Panc1 (cell line): ENCODE data around the gene C13orf42. TPM values are rescaled to one million over a fixed set of nuclear protein-coding genes. Genes with fewer than 3 reads are reported as not detected.

ENCODE experiments used
- ATAC-seq: fragments of 200-7000 bp; cut with Tn5 transposase; 2 replicates; pipeline ENCODE4 v1.9.1; 2020; ENCODE audit warnings: mild to moderate bottlenecking, moderate library complexity
- BruUV-seq: library from RNA; stranded (reverse); fragments of 400-500 nt; replicated peaks from 2 replicates; lab custom pipeline; 2021; lab: Mats Ljungman, UMichigan
- CTCF ChIA-PET: fragments of 300-600 bp; sonication (Branson Sonifier 250); formaldehyde crosslinking; loops from one replicate; lab custom pipeline; 2022; ENCODE audit warnings: antibody characterized with exemption; lab: Charles Lee
- POLR2A ChIA-PET: fragments of 300-600 bp; sonication (Branson Sonifier 250); formaldehyde crosslinking; loops from one replicate; lab custom pipeline; 2022; ENCODE audit warnings: antibody characterized with exemption; lab: Charles Lee
- DNase-seq: peaks from one replicate; pipeline ENCODE4 v3.0.0-alpha.2; 2010; ENCODE audit warnings: low read depth, low spot score
- H3K27ac ChIP-seq: 2 replicates; pipeline ENCODE4 v1.5.1; 2011; ENCODE audit warnings: mild to moderate bottlenecking, low read length, inconsistent platforms
- H3K27me3 ChIP-seq: fragments of 200-500 bp; sonication (Bioruptor generic); 2 replicates; pipeline ENCODE4 v1.6.0; 2014; ENCODE audit warnings: low read length, inconsistent platforms; ENCODE audit not compliant: control insufficient read depth, insufficient read depth
- H3K36me3 ChIP-seq: fragments of 200-500 bp; sonication (Bioruptor generic); 2 replicates; pipeline ENCODE4 v1.5.1; 2014; ENCODE audit warnings: inconsistent platforms, mild to moderate bottlenecking, low read length, moderate library complexity; ENCODE audit not compliant: control insufficient read depth, insufficient read depth
- H3K4me1 ChIP-seq: 2 replicates; pipeline ENCODE4 v1.5.1; 2011; ENCODE audit warnings: inconsistent platforms, mild to moderate bottlenecking, low read length, moderate library complexity; ENCODE audit not compliant: control insufficient read depth, insufficient read depth
- H3K4me3 ChIP-seq, 2 experiments: 2 replicates each; pipeline ENCODE4 v1.5.1; 2011 to 2012; ENCODE audit warnings: low read depth in 2 of 2, low read length in 2 of 2, mild to moderate bottlenecking in 2 of 2, inconsistent platforms in 1 of 2, moderate library complexity in 1 of 2
- H3K9me3 ChIP-seq: fragments of 200-500 bp; sonication (Bioruptor generic); 2 replicates; pipeline ENCODE4 v1.5.1; 2014; ENCODE audit warnings: low read depth, mild to moderate bottlenecking, inconsistent platforms, low read length, moderate library complexity; ENCODE audit not compliant: control insufficient read depth, insufficient read depth
- CTCF ChIP-seq: fragments of 450-650 bp; IDR thresholded peaks from 2 replicates; pipeline ENCODE4 v1.5.1; 2017; ENCODE audit warnings: mild to moderate bottlenecking
- POLR2AphosphoS5 ChIP-seq: IDR thresholded peaks from 2 replicates; pipeline ENCODE4 v1.6.1; 2012; ENCODE audit warnings: mild to moderate bottlenecking, low read depth, low read length, moderate library complexity
- REST ChIP-seq, 2 experiments: IDR thresholded peaks; 2 replicates each; pipeline ENCODE4 v1.6.1; 2011 to 2012; ENCODE audit warnings: low read depth in 2 of 2, control low read depth in 1 of 2, low read length in 1 of 2, mild to moderate bottlenecking in 1 of 2, moderate library complexity in 1 of 2; ENCODE audit not compliant: insufficient read depth in 1 of 2
- SIN3A ChIP-seq: IDR thresholded peaks from 2 replicates; pipeline ENCODE4 v1.6.1; 2012; ENCODE audit warnings: low read depth, mild to moderate bottlenecking, low read length, moderate library complexity, borderline replicate concordance; ENCODE audit not compliant: insufficient read depth
- TCF7L2 ChIP-seq: IDR thresholded peaks from 2 replicates; pipeline ENCODE4 v1.6.1; 2011; ENCODE audit warnings: mild to moderate bottlenecking, low read depth, low read length, inconsistent platforms
- in situ Hi-C: cut with HindIII; loops from 2 replicates; pipeline ENCODE4 v1.10.0; 2016; ENCODE audit warnings: low sequenced_read_pairs, low pct_unique_long_range_greater_than_20kb
- intact Hi-C: fragments of 100-400 bp; cut with micrococcal nuclease; formaldehyde crosslinking; loops from one replicate; pipeline ENCODE4 v1.10.0; 2022; ENCODE audit not compliant: unreplicated experiment
- total RNA-seq: library from RNA; stranded (reverse); gene quantifications from one replicate; pipeline ENCODE4 v1.2.1, GENCODE V29; 2021; ENCODE audit not compliant: unreplicated experiment

The C13orf42 gene
- total RNA-seq, 1 experiment from 2014 or later, result not detected

- CTCF ChIA-PET, result no interaction called here
- TF ChIP-seq SIN3A (no peak), POLR2AphosphoS5 (no peak), CTCF (no peak), REST (IDR thresholded peaks at IDR 0.05; ENCODE audit: insufficient read depth in 1 of 2, low read depth in 2 of 2, low read length in 1 of 2) (no peak), TCF7L2 (no peak)
- in situ Hi-C loops (no loop called here), intact Hi-C loops (no loop called here)
- POLR2A ChIA-PET, result no interaction called here
- H3K27ac ChIP-seq, result no peak overlapping the region
- no peaks in the 10 kb centered on the region for H3K9me3 ChIP-seq
- ATAC-seq, result no peak
- DNase-seq, result no peak
- BruUV-seq, result no TSS peak
- no peak overlapping the region for H3K4me3 ChIP-seq
- no peaks in the 10 kb centered on the region for H3K36me3 ChIP-seq
- no peaks in the 10 kb centered on the region for H3K27me3 ChIP-seq
- H3K4me1 ChIP-seq, result peaks cover 2% of the 10 kb centered on the region; the same call in 1 of the 2 replicates
These were observed 43.8 kb downstream of the C13orf42 start for GRCh38 chr13:51067210-51067701.

- intact Hi-C loops (no loop called here), in situ Hi-C loops (no loop called here)
- CTCF ChIA-PET, result no interaction called here
- DNase-seq (no peak), ATAC-seq (peak; percentile 24; the same call in 1 of the 2 replicates)
- POLR2A ChIA-PET, result no interaction called here
- Histone ChIP-seq H3K4me1 (peaks cover 2% of the 10 kb centered on the region; the same call in 1 of the 2 replicates), H3K27ac (no peak overlapping the region), H3K36me3 (no peaks in the 10 kb centered on the region), H3K9me3 (no peaks in the 10 kb centered on the region), H3K4me3 (no peak overlapping the region), H3K27me3 (no peaks in the 10 kb centered on the region)
- no TSS peak for BruUV-seq
- no peak for TF ChIP-seq CTCF
- no peak for TF ChIP-seq SIN3A
- no peak for TF ChIP-seq TCF7L2
- no peak for TF ChIP-seq POLR2AphosphoS5
- TF ChIP-seq REST (IDR thresholded peaks at IDR 0.05; ENCODE audit: insufficient read depth in 1 of 2, low read depth in 2 of 2, low read length in 1 of 2), result no peak
These were observed 44.8 kb downstream of the C13orf42 start for GRCh38 chr13:51066091-51066831.
